ENCODE data around the gene KCTD17.

KCTD17 gene

DNA sequence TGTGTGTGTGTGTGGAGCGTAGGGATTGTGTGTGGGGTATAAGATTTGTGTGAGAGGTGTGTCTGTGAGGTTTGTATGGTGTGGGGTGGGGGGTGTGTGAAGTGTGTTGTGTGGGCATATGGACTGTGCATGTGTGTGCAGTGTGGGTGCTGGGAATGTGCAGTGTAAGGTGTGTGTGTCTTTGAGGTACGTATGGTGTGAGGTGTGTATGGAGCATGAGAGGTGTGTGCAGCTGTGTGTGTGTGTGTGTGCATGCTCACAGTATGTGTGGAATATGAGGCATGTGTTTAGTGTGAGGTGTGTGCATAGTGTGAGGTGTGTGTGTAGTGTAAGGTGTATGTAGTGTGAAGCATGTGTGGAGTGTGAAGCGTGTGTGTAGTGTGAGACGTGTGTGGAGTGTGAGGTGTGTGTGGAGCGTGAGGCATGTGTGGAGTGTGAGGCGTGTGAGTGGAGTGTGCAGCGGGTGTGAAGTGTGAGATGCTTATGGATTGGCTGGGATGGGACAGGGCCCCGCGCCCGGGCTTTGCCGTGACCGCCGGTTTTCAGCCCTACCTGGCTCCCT is 59.7 kb downstream of the KCTD17 start:
- no peak for DNase-seq

DNA sequence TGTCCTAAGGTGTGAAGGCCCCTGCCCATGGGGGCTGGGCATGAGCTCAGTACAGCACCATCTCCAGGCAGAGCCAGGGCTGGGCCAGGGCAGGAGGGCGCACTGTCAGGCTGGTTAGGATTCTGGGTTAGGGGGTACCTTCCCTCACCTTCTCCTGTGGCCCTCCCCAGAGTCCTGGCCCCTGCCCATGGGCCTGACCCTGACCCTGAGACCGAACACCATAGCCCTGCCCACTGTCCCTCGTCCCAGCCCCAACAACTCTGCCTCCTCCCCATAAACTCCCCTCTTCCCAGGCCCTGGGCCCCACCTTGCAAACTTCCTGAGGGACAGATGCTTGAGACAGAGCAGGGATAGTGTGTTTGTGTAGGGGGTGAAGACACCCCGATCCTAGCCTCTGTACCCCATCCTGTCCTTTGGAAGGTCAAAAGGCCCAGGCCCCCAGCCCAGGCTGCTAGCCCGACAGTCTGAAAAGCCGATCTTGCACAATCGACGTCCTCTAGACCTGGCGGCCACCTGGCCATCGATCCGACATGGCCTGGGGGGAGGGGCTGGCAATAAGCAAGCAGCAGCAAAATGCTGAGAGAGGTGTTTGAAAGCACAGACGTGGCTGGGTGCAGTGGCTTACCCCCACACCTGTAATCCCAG is 60.7 kb downstream of the KCTD17 start:
- no peak for DNase-seq
